Adipocyte (in vitro differentiated cells): ENCODE data around the gene WDR55.
"Not testable (repeated sequence)": the region's sequence is repeated elsewhere in the genome, so short reads cannot be mapped to it uniquely, and the experiment has no call there.

Experiments
- DNase-seq: peaks from one replicate; pipeline ENCODE4 v3.0.0-alpha.2; 2015; ENCODE audit warnings: low read depth
- H3K27me3 ChIP-seq: replicated peaks from 2 replicates; pipeline ENCODE4 v1.7.0; 2013; ENCODE audit warnings: mild to moderate bottlenecking, low read length, moderate library complexity; ENCODE audit not compliant: control insufficient read depth, insufficient read depth
- H3K36me3 ChIP-seq: 2 replicates; pipeline ENCODE4 v1.7.0; 2013; ENCODE audit warnings: low read length, mild to moderate bottlenecking, moderate library complexity; ENCODE audit not compliant: control insufficient read depth, insufficient read depth, severe bottlenecking
- H3K4me1 ChIP-seq: 2 replicates; pipeline ENCODE4 v1.7.0; 2013; ENCODE audit warnings: mild to moderate bottlenecking, low read length, moderate library complexity; ENCODE audit not compliant: control insufficient read depth, insufficient read depth
- H3K4me3 ChIP-seq: 2 replicates; pipeline ENCODE4 v1.7.0; 2013; ENCODE audit warnings: mild to moderate bottlenecking, low read length, moderate library complexity
- H3K9ac ChIP-seq: 2 replicates; pipeline ENCODE4 v1.7.0; 2013; ENCODE audit warnings: mild to moderate bottlenecking, low read length, moderate library complexity
- H3K9me3 ChIP-seq: 2 replicates; pipeline ENCODE4 v1.7.0; 2013; ENCODE audit warnings: mild to moderate bottlenecking, low read length, moderate library complexity; ENCODE audit not compliant: control insufficient read depth

Gene WDR55

DNA sequence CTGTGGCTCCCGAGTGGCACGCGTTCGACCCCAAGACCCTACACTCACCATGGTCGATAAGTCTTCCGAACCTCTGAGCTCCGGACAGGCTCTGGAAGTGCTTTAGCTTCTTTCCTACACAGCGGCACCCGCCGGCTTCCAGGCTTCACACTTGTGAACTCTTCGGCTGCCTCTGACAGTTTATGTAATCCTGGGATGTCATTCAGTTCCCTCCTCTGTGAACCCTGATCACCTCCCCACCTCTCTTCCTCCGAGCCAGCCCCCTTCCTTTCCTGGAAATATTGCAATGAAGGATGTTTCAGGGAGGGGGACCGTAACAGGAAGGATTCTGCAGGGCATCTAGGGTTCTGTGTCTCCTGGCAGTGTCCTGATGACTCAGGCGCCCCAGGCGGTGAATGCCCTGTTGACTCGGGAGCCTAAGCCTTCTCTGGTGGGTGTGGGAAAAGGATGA is 31.7 kb upstream of the WDR55 start, which contains the start of gene CD14:
Gene CD14 (minus strand): TSS at position 155 of the 451 bp plus-strand sequence. CDS start 104 bp downstream, at position 51.
- Histone ChIP-seq H3K4me3 (peak within 1 kb of the TSS; percentile 76), H3K36me3 (no peaks in the 10 kb centered on the region), H3K4me1 (peaks cover 32% of the 10 kb centered on the region), H3K27me3 (no peaks in the 10 kb centered on the region), H3K9me3 (peaks cover 4% of the 10 kb centered on the region), H3K9ac (peak within 1 kb of the TSS; percentile 59)
- DNase-seq = peak; percentile 60

DNA sequence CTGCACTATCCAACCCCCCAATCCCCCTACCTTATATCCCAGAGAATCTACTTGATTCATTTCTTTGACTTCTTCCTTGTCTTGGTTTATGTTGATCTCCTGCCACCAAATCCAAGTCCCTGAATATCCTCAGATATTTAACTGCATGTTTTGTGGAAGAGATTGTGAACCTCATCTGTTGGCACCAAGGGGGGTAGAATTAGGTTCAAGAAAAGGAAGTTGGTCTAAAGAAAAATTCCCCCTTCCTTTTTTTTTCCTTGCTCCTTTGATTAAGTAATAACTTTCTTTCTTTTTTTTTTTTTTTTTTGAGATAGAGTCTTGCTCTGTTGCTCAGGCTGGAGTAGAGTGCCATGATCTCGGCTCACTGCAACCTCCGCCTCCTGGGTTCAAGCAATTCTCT is 31.2 kb upstream of the WDR55 start:
- H3K9ac ChIP-seq = no peak overlapping the region
- peaks cover 32% of the 10 kb centered on the region for H3K4me1 ChIP-seq
- H3K36me3 ChIP-seq = no peaks in the 10 kb centered on the region
- no peak for DNase-seq
- no peaks in the 10 kb centered on the region for H3K9me3 ChIP-seq
- peak overlapping the region; percentile 76 for H3K4me3 ChIP-seq
- H3K27me3 ChIP-seq = no peaks in the 10 kb centered on the region

DNA sequence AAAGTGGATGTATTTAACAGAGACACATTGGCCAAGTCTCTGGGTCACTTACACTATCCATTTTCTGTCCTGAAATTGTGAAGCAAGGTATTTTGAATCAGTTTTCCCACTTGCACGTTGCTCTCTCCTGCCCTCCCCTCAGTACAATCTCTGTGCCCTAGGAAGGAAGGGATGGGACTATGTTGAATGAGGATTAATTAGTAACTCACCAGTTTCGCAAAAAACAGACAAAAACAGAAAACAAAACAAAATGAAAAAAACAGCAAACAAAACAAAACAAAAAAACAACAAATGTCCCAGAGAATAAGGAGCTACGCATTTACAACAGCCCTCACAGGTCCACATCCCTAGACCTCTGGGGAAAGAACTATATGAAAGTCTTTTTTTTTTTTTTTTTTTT is 30.6 kb upstream of the WDR55 start:
- Histone ChIP-seq H3K9ac (no peak overlapping the region), H3K9me3 (no peaks in the 10 kb centered on the region), H3K4me3 (no peak overlapping the region), H3K4me1 (peaks cover 36% of the 10 kb centered on the region), H3K27me3 (no peaks in the 10 kb centered on the region), H3K36me3 (no peaks in the 10 kb centered on the region)
- no peak for DNase-seq

GRCh38 chr5:140635291-140636257 is 29.1 kb upstream of the WDR55 start:
- Histone ChIP-seq H3K9me3 (no peaks in the 10 kb centered on the region), H3K27me3 (no peaks in the 10 kb centered on the region), H3K36me3 (no peaks in the 10 kb centered on the region), H3K4me1 (peaks cover 42% of the 10 kb centered on the region), H3K4me3 (no peak overlapping the region), H3K9ac (no peak overlapping the region)
- DNase-seq = no peak

GRCh38 chr5:140637371-140638100 is 27.2 kb upstream of the WDR55 start:
- no peak for DNase-seq
- Histone ChIP-seq H3K9ac (no peak overlapping the region), H3K4me3 (no peak overlapping the region)

DNA sequence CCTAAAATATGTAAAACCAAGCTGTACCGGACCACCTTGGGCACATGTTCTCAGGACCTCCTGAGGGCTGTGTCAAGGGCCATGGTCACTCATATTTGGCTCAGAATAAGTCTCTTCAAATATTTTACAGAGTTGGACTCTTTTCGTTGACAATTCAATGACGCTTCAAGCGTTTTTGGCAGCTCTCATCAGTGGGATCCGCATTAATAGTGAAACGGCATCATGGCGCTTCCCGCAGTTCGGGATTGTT is 25.9 kb upstream of the WDR55 start:
- not testable (repeated sequence) for H3K36me3 ChIP-seq, H3K9me3 ChIP-seq, H3K27me3 ChIP-seq, DNase-seq
- Histone ChIP-seq H3K4me3 (peak overlapping the region; percentile 73), H3K9ac (peak overlapping the region; percentile 76), H3K4me1 (peaks cover 29% of the 10 kb centered on the region)

More at GRCh38 chr5:140637371-140638100, 27.2 kb upstream of the WDR55 start:
- Histone ChIP-seq H3K27me3 (no peaks in the 10 kb centered on the region), H3K9me3 (no peaks in the 10 kb centered on the region), H3K36me3 (no peaks in the 10 kb centered on the region), H3K4me1 (peaks cover 34% of the 10 kb centered on the region)

GRCh38 chr5:140639148-140639981 is 25.3 kb upstream of the WDR55 start, which contains the start of gene TMCO6:
Gene TMCO6 (plus strand): TSS chr5:140639451. CDS start chr5:140639528, 77 bp downstream.
- H3K36me3 ChIP-seq = peaks cover 11% of the 10 kb centered on the region
- no peaks in the 10 kb centered on the region for H3K27me3 ChIP-seq
- H3K9ac ChIP-seq = peak within 1 kb of the TSS; percentile 93
- H3K4me3 ChIP-seq = peak within 1 kb of the TSS; percentile 89
- peak; percentile 99 for DNase-seq
- H3K4me1 ChIP-seq = peaks cover 29% of the 10 kb centered on the region
- H3K9me3 ChIP-seq = no peaks in the 10 kb centered on the region

DNA sequence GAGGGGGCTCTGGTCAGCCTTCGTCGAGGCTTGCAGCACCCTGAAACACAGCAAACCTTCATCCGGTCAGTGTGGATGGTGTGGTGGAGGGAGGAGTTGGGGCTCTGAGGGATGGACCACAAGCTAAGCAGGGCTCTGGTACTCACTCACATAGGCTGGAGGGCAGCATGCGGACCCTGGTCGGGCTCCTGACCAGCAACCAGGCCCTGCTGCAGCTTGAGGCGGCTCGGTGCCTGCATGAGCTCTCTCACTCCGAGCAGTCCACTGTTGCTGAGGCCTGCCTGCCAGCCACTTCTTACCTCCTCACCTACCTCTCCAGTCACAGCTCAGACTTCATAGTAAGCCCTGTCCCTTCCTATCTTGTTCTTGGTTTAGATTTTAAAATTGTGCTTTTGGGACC is 23.0 kb upstream of the WDR55 start:
- Histone ChIP-seq H3K36me3 (peaks cover 24% of the 10 kb centered on the region), H3K4me3 (no peak overlapping the region), H3K9me3 (no peaks in the 10 kb centered on the region), H3K4me1 (peaks cover 31% of the 10 kb centered on the region), H3K9ac (no peak overlapping the region), H3K27me3 (no peaks in the 10 kb centered on the region)
- no peak for DNase-seq

DNA sequence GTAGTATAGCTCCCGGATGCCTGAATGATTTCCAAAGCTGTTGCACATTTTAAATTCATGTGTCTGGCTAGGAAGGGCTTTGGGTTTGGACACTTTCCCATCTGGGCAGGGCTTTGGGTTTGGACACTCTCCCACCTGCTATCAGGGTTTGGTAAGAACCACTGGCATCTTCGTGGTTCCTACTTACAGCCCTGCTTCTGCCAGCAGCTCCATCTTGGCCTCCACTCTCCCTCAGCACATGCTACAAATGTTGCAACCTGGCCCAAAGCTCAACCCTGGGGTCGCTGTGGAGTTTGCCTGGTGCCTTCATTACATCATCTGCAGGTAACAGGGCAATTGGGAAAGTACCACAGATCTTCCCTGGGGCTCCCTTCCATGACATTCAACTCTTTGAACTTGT is 22.0 kb upstream of the WDR55 start:
- DNase-seq = peak; percentile 14
- Histone ChIP-seq H3K9ac (no peak overlapping the region), H3K36me3 (peaks cover 24% of the 10 kb centered on the region), H3K4me1 (peaks cover 34% of the 10 kb centered on the region), H3K4me3 (no peak overlapping the region), H3K9me3 (no peaks in the 10 kb centered on the region), H3K27me3 (no peaks in the 10 kb centered on the region)

- no peaks in the 10 kb centered on the region for H3K9me3 ChIP-seq
- H3K4me3 ChIP-seq = peak overlapping the region; percentile 89
- peaks cover 24% of the 10 kb centered on the region for H3K4me1 ChIP-seq
- no peaks in the 10 kb centered on the region for H3K27me3 ChIP-seq
- no peak for DNase-seq
- peaks cover 52% of the 10 kb centered on the region for H3K36me3 ChIP-seq
- H3K9ac ChIP-seq = peak overlapping the region; percentile 92
These were observed 17.7 kb upstream of the WDR55 start for GRCh38 chr5:140647042-140647419.

GRCh38 chr5:140658870-140659269 is 5.8 kb upstream of the WDR55 start:
- H3K9ac ChIP-seq = no peak overlapping the region
- no peaks in the 10 kb centered on the region for H3K27me3 ChIP-seq
- no peak for DNase-seq
- H3K36me3 ChIP-seq = peaks cover 87% of the 10 kb centered on the region
- no peaks in the 10 kb centered on the region for H3K9me3 ChIP-seq
- no peak overlapping the region for H3K4me3 ChIP-seq
- H3K4me1 ChIP-seq = no peaks in the 10 kb centered on the region
